HG02973 (cell line): Measurements from ENCODE around the gene FAM222B.
A peak's percentile ranks its signal among the peaks of the same experiment; 100 is the strongest.
"Not testable (repeated sequence)": the region's sequence is repeated elsewhere in the genome, so short reads cannot be mapped to it uniquely, and the experiment has no call there.

Experiments
- ATAC-seq: cut with Tn5 transposase; IDR thresholded peaks from one replicate; pipeline ENCODE4 v1.9.1; 2021; ENCODE audit warnings: moderate library complexity; ENCODE audit not compliant: unreplicated experiment

FAM222B gene

DNA sequence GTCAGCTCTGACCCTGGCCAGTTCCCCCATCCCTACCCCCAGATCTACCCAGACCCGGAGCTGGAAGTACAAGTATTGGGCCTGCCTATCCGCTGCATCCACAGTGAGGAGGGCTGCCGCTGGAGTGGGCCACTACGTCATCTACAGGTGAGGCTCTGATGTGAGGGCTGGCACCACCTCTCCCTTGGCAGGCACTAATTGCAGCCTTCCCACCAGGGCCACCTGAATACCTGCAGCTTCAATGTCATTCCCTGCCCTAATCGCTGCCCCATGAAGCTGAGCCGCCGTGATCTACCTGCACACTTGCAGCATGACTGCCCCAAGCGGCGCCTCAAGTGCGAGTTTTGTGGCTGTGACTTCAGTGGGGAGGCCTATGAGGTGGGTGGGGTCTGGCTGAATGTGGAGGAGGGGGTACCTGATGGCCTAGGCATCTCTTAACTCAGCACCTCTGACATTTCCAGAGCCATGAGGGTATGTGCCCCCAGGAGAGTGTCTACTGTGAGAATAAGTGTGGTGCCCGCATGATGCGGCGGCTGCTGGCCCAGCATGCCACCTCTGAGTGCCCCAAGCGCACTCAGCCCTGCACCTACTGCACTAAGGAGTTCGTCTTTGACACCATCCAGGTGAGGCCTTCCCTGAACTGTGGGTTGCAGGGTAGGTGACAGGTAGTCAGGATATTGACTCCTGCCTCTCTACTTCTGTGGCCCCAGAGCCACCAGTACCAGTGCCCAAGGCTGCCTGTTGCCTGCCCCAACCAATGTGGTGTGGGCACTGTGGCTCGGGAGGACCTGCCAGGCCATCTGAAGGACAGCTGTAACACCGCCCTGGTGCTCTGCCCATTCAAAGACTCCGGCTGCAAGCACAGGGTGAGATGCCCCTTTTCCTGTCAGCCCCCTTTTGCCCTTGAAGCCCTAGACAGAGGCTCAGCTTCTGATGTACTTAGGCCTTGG lies 94.5 kb downstream of the FAM222B start:
- ATAC-seq = no peak

GRCh38 chr17:28747051-28747691 lies 95.4 kb downstream of the FAM222B start:
- no peak for ATAC-seq

DNA sequence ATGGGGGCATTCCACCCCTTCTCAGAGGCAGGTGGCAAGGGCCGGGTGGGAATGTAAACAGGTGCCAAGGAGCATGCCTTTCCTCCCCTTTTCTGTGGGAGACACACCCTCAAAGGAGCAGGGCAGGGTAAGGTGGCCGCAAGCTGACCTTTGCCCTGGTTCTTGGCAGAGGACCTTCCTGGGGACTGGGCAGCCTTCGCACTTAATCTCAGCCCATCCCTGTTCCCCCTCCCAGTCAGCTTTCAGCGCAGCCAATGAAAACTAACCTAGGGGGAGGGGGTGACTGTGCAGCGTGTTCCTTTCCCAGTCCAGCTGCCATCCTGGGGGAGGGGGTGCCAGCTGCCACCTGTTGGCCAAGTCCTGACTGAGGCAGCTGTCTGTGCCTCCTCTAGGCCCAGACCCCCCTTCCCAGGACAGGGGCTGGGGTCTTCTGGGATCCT lies 96.0 kb downstream of the FAM222B start:
- no peak for ATAC-seq

DNA sequence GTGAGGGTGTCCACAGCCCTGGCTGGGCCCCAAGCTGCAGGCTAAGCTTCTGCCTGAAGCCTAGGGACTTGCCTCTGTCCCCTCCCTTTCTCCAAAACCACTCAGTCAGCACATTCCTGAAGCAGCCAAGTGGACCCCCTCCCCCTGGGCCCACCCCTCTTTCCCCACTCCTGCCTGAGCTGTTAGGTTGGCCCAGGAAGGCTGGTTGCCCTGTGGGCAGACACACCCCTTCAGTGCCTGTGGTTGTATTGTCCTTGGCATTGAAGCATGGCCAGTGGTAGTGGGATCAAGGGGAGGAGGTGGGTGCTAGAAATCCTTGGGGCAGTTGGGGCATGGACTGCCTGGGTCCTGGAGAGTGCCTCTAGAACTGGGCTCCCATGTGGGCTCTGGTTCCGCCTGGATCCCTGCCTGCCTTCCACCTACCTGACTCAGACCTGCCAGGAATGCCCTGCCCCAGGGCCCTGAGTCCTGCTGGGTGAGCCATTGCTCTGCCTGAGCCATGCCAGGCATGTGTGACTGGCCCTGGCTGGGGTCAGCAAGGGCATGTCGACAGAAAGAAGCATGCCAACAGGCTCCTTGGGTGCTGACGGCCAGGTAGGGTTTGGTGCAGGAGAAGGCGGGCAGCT lies 96.7 kb downstream of the FAM222B start:
- no peak for ATAC-seq

- no peak for ATAC-seq
Measured at GRCh38 chr17:28744972-28745785, 97.4 kb downstream of the FAM222B start.

DNA sequence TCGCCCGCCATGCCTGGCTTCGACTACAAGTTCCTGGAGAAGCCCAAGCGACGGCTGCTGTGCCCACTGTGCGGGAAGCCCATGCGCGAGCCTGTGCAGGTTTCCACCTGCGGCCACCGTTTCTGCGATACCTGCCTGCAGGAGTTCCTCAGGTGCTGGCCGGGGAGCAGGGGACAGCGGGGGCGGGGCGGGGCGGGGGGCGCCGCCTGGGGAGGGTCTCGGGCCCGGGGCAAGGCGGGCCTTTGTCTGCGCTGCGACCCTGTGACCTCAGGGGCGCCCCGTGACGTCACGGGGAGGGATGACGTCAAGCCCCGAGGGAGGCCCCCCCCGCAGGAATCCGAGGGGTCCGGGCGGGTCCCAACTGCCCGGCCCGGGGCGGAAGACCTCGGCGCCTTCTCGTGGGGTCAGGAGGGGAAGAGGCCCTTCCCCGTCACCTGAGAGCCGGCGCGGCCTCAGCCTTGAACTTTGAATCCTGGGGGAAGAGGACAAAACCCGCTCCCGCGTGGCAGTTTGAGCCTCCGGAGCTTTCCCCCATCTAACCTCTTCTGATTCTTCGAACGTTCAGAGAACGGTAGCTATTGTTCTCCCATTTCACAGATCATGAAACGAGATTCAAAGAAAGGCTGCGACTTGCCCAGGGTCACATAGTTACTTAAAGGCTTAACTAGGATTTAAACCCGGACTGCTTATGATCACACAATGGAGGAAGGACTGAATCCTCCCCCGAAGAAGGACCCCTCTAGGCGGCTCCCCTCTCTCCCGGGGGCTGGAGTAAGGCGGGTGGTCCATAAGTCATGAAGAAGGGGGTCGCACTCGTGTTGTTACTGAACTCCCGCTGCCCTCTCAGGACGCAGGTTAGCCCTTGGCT lies 98.3 kb downstream of the FAM222B start:
- peak; percentile 28 for ATAC-seq

- peak; percentile 60 for ATAC-seq
Measured at GRCh38 chr17:28743243-28744103, 99.1 kb downstream of the FAM222B start, which contains the start of gene TRAF4. TSS of gene TRAF4 (plus strand) at chr17:28744011. CDS start at chr17:28744113, 102 bp downstream.

- no peak for ATAC-seq
Measured at GRCh38 chr17:28741358-28742349, 100.9 kb downstream of the FAM222B start.

- no peak for ATAC-seq
Measured at GRCh38 chr17:28740406-28741357, 101.9 kb downstream of the FAM222B start.

GRCh38 chr17:28738680-28739384 lies 103.8 kb downstream of the FAM222B start:
- peak; percentile 27 for ATAC-seq

- peak; percentile 41 for ATAC-seq
Measured at GRCh38 chr17:28737770-28738679, 104.6 kb downstream of the FAM222B start.

- ATAC-seq = no peak
Measured at GRCh38 chr17:28737316-28737715, 105.3 kb downstream of the FAM222B start.

DNA sequence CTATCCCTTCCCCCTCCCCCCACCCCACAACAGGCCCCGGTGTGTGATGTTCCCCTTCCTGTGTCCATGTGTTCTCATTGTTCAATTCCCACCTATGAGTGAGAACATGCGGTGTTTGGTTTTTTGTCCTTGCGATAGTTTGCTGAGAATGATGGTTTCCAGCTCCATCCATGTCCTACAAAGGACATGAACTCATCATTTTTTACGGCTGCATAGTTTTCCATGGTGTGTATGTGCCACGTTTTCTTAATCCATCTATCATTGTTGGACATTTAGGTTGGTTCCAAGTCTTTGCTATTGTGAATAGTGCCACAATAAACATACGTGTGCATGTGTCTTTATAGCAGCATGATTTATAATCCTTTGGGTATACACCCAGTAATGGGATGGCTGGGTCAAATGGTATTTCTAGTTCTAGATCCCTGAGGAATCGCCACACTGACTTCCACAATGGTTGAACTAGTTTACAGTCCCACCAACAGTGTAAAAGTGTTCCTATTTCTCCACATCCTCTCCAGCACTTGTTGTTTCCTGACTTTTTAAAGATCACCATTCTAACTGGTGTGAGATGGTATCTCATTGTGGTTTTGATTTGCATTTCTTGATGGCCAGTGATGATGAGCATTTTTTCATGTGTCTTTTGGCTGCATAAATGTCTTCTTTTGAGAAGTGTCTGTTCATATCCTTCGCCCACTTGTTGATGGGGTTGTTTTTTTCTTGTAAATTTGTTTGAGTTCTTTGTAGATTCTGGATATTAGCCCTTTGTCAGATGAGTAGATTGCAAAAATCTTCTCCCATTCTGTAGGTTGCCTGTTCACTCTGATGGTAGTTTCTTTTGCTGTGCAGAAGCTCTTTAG lies 106.4 kb downstream of the FAM222B start:
- ATAC-seq = not testable (repeated sequence)

DNA sequence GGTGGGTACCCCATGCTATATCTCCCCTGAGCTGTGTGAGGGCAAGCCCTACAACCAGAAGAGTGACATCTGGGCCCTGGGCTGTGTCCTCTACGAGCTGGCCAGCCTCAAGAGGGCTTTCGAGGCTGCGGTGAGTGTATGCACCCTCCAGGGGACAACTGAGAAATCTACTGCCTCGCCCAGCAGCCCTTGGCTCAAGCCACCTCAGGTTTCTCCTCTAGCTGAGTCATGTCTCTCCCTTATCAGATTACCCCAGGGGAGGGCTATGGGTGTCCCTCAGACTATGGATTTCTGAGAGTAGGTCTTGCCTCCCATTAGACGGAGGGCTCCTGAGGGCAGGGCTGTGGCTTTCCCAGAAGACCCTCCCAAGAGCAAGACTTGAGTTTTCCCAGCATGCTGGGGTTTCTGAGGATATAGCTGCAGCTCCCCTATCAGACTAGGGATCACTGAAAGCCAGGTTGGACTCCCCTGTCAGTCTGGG lies 107.3 kb downstream of the FAM222B start:
- ATAC-seq = no peak
